Measurements from ENCODE around the gene NLGN1. TPM values are rescaled to one million over a fixed set of nuclear protein-coding genes. Genes with fewer than 3 reads are reported as not detected.

The NLGN1 gene
- total and polyA plus RNA-seq, 2 of the 13 experiments (the other 11 are each of a cell fraction or from before 2014, with no cell fraction given) = not detected

DNA sequence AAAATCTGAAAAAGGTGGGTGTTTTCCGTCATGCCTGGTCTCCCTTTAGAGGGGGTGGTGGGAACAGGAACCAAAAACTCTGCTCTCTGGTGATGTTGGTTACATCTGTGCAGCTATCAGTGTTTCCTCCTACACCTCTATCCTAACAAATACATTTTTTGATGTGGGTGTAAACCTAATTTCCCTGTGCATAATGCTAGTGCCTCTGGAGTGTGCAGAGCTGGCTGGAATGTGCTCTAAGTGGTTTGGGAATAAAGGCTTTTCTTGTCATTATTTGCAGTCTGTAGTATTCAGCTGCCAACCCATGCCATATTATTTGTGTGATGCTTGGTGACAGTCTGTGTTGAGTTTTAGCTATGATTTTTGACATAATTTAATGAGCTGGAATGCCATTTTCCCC lies 547.6 kb downstream of the NLGN1 start:
- Histone ChIP-seq H3K9me3 (ENCODE audit: low read length) (no peaks in the 10 kb centered on the region), H3K4me2 (ENCODE audit: low read depth, low read length) (no peak overlapping the region), H3K79me2 (ENCODE audit: insufficient read depth, low read length) (no peaks in the 10 kb centered on the region), H4K20me1 (ENCODE audit: insufficient read depth, low read length) (no peaks in the 10 kb centered on the region), H3K27me3 (ENCODE audit: control insufficient read depth in 1 of 2, insufficient read depth in 2 of 2, low read length in 2 of 2) (no peaks in the 10 kb centered on the region), H3K9ac (ENCODE audit: insufficient read depth, low read depth, low read length) (no peak overlapping the region), H3K4me1 (ENCODE audit: insufficient read depth, low read length) (no peaks in the 10 kb centered on the region), H2AFZ (ENCODE audit: low read length) (no peak overlapping the region), H3K27ac (ENCODE audit: extremely low read length, insufficient read depth, low read length) (no peak overlapping the region), H3K36me3 (replicated peaks in 1 of 2; ENCODE audit: control insufficient read depth in 1 of 2, insufficient read depth in 2 of 2, low read length in 2 of 2) (no peaks in the 10 kb centered on the region), H3K4me3 (replicated peaks in 1 of 3; ENCODE audit: insufficient read depth in 1 of 3, low read depth in 2 of 3, low read length in 3 of 3) (no peak overlapping the region)
- DNase-seq (ENCODE audit: low spot score) = no peak
- no peak for FAIRE-seq
- no TSS peak for BruUV-seq (replicated peaks)
- POLR2A ChIA-PET = no interaction called here
- no peak for ATAC-seq
- intact Hi-C loops (cut with micrococcal nuclease; ENCODE audit: unreplicated experiment) (no loop called here), in situ Hi-C loops (cut with HindIII; ENCODE audit: extremely low pct_ligation_motif_present, low pct_unique_long_range_greater_than_20kb) (no loop called here)
- no peak for TF ChIP-seq ZNF430 (CRISPR knock-in tag; IDR thresholded peaks at IDR 0.05)
- no peak for TF ChIP-seq KDM6A (CRISPR knock-in tag; IDR thresholded peaks at IDR 0.05; ENCODE audit: low read depth)
- no peak for TF ChIP-seq HNRNPLL (IDR thresholded peaks at IDR 0.05; ENCODE audit: low read depth, low read length, poor library complexity, severe bottlenecking)
- no peak for TF ChIP-seq ZNF616 (CRISPR knock-in tag; IDR thresholded peaks at IDR 0.05; ENCODE audit: low read depth)
- TF ChIP-seq ZFAT (CRISPR knock-in tag; conservative IDR thresholded peaks at IDR 0.05) = no peak
- TF ChIP-seq MBD4 (IDR thresholded peaks at IDR 0.05; ENCODE audit: borderline replicate concordance, low read length) = no peak
- no peak for TF ChIP-seq NFIC (IDR thresholded peaks at IDR 0.05; ENCODE audit: low read length)
- TF ChIP-seq, protein P1, sequence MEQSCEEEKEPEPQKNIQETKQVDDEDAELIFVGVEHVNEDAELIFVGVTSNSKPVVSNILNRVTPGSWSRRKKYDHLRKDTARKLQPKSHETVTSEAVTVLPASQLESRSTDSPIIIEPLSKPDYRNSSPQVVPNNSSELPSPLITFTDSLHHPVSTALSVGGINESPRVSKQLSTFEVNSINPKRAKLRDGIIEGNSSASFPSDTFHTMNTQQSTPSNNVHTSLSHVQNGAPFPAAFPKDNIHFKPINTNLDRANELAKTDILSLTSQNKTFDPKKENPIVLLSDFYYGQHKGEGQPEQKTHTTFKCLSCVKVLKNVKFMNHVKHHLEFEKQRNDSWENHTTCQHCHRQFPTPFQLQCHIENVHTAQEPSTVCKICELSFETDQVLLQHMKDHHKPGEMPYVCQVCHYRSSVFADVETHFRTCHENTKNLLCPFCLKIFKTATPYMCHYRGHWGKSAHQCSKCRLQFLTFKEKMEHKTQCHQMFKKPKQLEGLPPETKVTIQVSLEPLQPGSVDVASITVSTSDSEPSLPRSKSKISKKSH (CRISPR knock-in tag; IDR thresholded peaks at IDR 0.05; ENCODE audit: borderline replicate concordance) = no peak
- TF ChIP-seq, protein P2, sequence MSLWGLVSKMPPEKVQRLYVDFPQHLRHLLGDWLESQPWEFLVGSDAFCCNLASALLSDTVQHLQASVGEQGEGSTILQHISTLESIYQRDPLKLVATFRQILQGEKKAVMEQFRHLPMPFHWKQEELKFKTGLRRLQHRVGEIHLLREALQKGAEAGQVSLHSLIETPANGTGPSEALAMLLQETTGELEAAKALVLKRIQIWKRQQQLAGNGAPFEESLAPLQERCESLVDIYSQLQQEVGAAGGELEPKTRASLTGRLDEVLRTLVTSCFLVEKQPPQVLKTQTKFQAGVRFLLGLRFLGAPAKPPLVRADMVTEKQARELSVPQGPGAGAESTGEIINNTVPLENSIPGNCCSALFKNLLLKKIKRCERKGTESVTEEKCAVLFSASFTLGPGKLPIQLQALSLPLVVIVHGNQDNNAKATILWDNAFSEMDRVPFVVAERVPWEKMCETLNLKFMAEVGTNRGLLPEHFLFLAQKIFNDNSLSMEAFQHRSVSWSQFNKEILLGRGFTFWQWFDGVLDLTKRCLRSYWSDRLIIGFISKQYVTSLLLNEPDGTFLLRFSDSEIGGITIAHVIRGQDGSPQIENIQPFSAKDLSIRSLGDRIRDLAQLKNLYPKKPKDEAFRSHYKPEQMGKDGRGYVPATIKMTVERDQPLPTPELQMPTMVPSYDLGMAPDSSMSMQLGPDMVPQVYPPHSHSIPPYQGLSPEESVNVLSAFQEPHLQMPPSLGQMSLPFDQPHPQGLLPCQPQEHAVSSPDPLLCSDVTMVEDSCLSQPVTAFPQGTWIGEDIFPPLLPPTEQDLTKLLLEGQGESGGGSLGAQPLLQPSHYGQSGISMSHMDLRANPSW (CRISPR knock-in tag; IDR thresholded peaks at IDR 0.05; ENCODE audit: borderline replicate concordance) = no peak
- TF ChIP-seq HDAC2 (CRISPR knock-in tag; IDR thresholded peaks at IDR 0.05) = no peak
- no peak for TF ChIP-seq SALL1 (CRISPR knock-in tag; IDR thresholded peaks at IDR 0.05)
- no peak for TF ChIP-seq HMG20B (CRISPR knock-in tag; conservative IDR thresholded peaks at IDR 0.05)
- TF ChIP-seq PHF21A (CRISPR knock-in tag; IDR thresholded peaks at IDR 0.05) = no peak
- no peak for TF ChIP-seq ZNF224 (CRISPR knock-in tag; IDR thresholded peaks at IDR 0.05)
- 0% methylated on average over 1 of the region's 1 CpG for WGBS (ENCODE audit: low lambda C conversion rate)
- CTCF ChIA-PET (ENCODE audit: low intra/inter-chr PET ratio, low total read pairs) = no interaction called here
